IPS DF 19.7 (cell line): ENCODE measurements around the gene SLC7A11.
"Not testable (repeated sequence)": the region's sequence is repeated elsewhere in the genome, so short reads cannot be mapped to it uniquely, and the experiment has no call there.

ENCODE experiments used
- DNase-seq: peaks from one replicate; pipeline ENCODE4 v3.0.0-alpha.2; 2013; ENCODE audit warnings: low read depth, low spot score

SLC7A11 gene

GRCh38 chr4:138243369-138243768 lies 1.2 kb upstream of the SLC7A11 start:
- no peak for DNase-seq

GRCh38 chr4:138242834-138243156 lies 646 bp upstream of the SLC7A11 start:
- no peak for DNase-seq

- no peak for DNase-seq
Measured at GRCh38 chr4:138241281-138242075, 671 bp downstream of the SLC7A11 start.

GRCh38 chr4:138239491-138239890 lies 2.7 kb downstream of the SLC7A11 start:
- DNase-seq, result no peak

- DNase-seq, result no peak
Measured at GRCh38 chr4:138238521-138239292, 3.4 kb downstream of the SLC7A11 start.

GRCh38 chr4:138237132-138237531 lies 5.0 kb downstream of the SLC7A11 start:
- not testable (repeated sequence) for DNase-seq

- DNase-seq, result no peak
Measured at GRCh38 chr4:138236037-138236436, 6.1 kb downstream of the SLC7A11 start.

GRCh38 chr4:138235419-138235952 lies 6.7 kb downstream of the SLC7A11 start:
- DNase-seq, result no peak

GRCh38 chr4:138234248-138234647 lies 7.9 kb downstream of the SLC7A11 start:
- no peak for DNase-seq

- no peak for DNase-seq
Measured at GRCh38 chr4:138233313-138234034, 8.7 kb downstream of the SLC7A11 start.

- no peak for DNase-seq
Measured at GRCh38 chr4:138232364-138232763, 9.8 kb downstream of the SLC7A11 start.

- DNase-seq, result no peak
Measured at GRCh38 chr4:138230048-138230447, 12.1 kb downstream of the SLC7A11 start.

- DNase-seq, result no peak
Measured at GRCh38 chr4:138229160-138229559, 13.0 kb downstream of the SLC7A11 start.

GRCh38 chr4:138226351-138226750 lies 15.8 kb downstream of the SLC7A11 start:
- no peak for DNase-seq

GRCh38 chr4:138225477-138225876 lies 16.7 kb downstream of the SLC7A11 start:
- DNase-seq, result no peak

GRCh38 chr4:138224614-138225013 lies 17.5 kb downstream of the SLC7A11 start:
- DNase-seq, result no peak

GRCh38 chr4:138223231-138223910 lies 18.8 kb downstream of the SLC7A11 start:
- no peak for DNase-seq

- DNase-seq, result no peak
Measured at GRCh38 chr4:138222046-138222445, 20.1 kb downstream of the SLC7A11 start.

GRCh38 chr4:138218976-138219375 lies 23.2 kb downstream of the SLC7A11 start:
- no peak for DNase-seq

- DNase-seq, result no peak
Measured at GRCh38 chr4:138217567-138217966, 24.6 kb downstream of the SLC7A11 start.

GRCh38 chr4:138216272-138216867 lies 25.8 kb downstream of the SLC7A11 start:
- no peak for DNase-seq
